IPS-18a (cell line): ENCODE data around the gene B3GAT3.
"Not testable (repeated sequence)": the region's sequence is repeated elsewhere in the genome, so short reads cannot be mapped to it uniquely, and the experiment has no call there.

ENCODE experiments used
- H3K27ac ChIP-seq: one replicate; pipeline ENCODE4 v1.5.1; 2013; ENCODE audit warnings: low read length
- H3K27me3 ChIP-seq: one replicate; pipeline ENCODE4 v1.6.1; 2013; ENCODE audit warnings: mild to moderate bottlenecking, low read length; ENCODE audit not compliant: control insufficient read depth, insufficient read depth
- H3K36me3 ChIP-seq: one replicate; pipeline ENCODE4 v1.6.1; 2013; ENCODE audit warnings: low read depth, low read length; ENCODE audit not compliant: control insufficient read depth
- H3K4me1 ChIP-seq: one replicate; pipeline ENCODE4 v1.6.1; 2013; ENCODE audit warnings: low read depth, low read length; ENCODE audit not compliant: control insufficient read depth
- H3K4me3 ChIP-seq: one replicate; pipeline ENCODE4 v1.5.1; 2013; ENCODE audit warnings: low read length
- H3K9ac ChIP-seq: one replicate; pipeline ENCODE4 v1.6.1; 2013; ENCODE audit warnings: mild to moderate bottlenecking, low read length, moderate library complexity
- H3K9me3 ChIP-seq: one replicate; pipeline ENCODE4 v1.6.1; 2013; ENCODE audit warnings: low read depth, low read length; ENCODE audit not compliant: control insufficient read depth

The B3GAT3 gene

DNA sequence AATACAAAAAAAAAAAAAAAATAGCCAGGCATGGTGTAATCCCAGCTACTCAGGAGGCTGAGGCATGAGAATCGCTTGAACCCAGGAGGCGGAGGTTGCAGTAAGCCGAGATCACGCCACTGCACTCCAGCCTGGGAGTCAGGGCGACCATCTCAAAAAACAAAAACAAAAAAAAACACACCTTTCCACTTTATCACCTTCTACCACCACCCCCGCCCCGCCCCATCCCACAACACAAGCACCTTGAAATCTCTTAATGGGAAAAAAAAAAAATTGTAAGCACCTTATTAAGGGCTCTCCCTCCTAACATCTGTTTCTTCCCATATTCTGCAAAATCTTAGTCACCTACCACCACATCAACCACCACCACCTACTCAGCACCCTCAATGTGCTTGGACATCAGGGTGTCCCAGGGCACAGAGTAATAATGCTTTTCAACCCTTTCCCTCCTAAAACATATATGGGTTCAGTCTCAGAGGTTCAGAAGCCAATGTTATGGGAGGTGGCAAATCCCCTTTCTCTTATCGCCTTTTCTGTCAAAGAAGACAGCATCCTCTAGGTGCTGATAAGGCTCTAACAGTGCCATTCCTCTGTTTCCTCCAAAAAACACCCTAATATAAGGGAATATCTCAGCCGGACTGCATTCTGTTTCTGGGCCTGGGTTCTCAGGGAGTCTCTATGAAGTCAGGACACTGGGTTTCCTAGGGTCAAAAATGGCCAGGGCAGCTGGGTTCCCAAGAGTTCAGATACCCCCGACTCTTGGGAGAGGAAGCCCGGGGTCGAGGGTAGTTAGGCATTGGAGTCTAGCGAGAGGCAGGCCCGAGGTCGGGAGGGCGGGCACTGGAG is 30.6 kb upstream of the B3GAT3 start:
- Histone ChIP-seq H3K4me3 (peak overlapping the region; percentile 87), H3K9ac (peak overlapping the region; percentile 92), H3K4me1 (no peaks in the 10 kb centered on the region), H3K27me3 (no peaks in the 10 kb centered on the region), H3K9me3 (no peaks in the 10 kb centered on the region), H3K27ac (peak overlapping the region; percentile 65), H3K36me3 (peaks cover 22% of the 10 kb centered on the region)

DNA sequence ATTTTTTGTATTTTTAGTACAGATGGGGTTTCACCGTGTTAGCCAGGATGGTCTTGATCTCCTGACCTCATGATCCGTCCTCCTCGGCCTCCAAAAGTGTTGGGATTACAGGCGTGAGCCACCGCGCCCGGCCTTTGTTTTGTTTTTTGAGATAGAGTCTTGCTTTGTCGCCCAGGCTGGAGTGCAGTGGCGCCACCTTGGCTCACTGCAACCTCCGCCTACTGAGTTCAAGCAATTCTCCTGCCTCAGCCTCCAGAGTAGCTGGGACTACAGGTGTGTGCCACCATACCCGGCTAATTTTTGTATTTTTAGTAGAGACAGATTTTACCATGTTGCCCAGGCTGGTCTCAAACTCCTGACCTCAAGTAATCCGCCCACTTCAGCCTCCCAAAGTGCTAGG is 28.5 kb upstream of the B3GAT3 start:
- peaks cover 22% of the 10 kb centered on the region for H3K36me3 ChIP-seq
- not testable (repeated sequence) for H3K9ac ChIP-seq, H3K4me3 ChIP-seq

DNA sequence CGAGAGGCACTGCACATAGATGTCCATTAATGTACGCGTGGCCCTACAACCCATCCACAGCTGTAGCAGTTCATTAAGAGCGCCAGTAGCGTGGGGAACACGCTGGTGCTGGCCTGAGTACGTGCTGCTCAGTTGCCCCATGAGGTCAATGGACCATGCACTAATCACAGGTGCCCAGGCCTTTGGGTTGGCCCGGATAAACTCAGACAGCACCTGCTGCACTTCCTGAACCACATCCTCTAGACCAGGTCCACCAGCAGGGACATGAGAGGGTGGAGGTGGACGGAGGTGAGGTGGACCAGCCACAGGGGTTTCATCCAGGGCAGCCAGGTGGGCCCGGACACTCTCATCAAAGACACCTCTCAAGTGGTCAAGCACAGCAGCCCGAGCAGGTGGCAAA is 27.7 kb upstream of the B3GAT3 start:
- Histone ChIP-seq H3K4me1 (no peaks in the 10 kb centered on the region), H3K27ac (no peak overlapping the region), H3K4me3 (no peak overlapping the region), H3K9me3 (no peaks in the 10 kb centered on the region), H3K27me3 (no peaks in the 10 kb centered on the region), H3K36me3 (peaks cover 22% of the 10 kb centered on the region), H3K9ac (no peak overlapping the region)

More for the DNA sequence above, 28.5 kb upstream of the B3GAT3 start:
- not testable (repeated sequence) for H3K9me3 ChIP-seq, H3K27me3 ChIP-seq, H3K27ac ChIP-seq, H3K4me1 ChIP-seq

DNA sequence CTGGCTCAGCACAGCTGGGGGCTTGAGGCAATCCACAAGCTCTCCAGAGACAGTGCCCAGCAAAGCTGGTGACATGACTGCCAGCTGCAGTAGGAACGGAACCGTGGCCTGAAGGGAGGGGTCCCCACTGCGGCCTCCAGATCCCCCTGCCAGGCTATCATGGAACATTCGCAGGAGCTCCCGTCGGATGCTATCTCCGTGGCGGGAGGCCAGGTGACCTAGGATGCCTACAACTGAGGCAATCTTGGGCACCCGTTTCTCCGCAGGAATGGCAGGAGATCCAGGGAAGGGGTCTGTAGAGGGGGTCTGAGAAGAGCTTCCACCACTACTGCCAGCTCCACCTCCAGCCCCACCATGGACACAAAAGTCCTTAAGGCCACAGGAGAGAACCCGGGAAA is 27.2 kb upstream of the B3GAT3 start:
- H3K9ac ChIP-seq, result no peak overlapping the region
- no peaks in the 10 kb centered on the region for H3K9me3 ChIP-seq
- H3K4me3 ChIP-seq, result no peak overlapping the region
- H3K27ac ChIP-seq, result no peak overlapping the region
- H3K4me1 ChIP-seq, result no peaks in the 10 kb centered on the region
- H3K27me3 ChIP-seq, result no peaks in the 10 kb centered on the region
- peaks cover 25% of the 10 kb centered on the region for H3K36me3 ChIP-seq

DNA sequence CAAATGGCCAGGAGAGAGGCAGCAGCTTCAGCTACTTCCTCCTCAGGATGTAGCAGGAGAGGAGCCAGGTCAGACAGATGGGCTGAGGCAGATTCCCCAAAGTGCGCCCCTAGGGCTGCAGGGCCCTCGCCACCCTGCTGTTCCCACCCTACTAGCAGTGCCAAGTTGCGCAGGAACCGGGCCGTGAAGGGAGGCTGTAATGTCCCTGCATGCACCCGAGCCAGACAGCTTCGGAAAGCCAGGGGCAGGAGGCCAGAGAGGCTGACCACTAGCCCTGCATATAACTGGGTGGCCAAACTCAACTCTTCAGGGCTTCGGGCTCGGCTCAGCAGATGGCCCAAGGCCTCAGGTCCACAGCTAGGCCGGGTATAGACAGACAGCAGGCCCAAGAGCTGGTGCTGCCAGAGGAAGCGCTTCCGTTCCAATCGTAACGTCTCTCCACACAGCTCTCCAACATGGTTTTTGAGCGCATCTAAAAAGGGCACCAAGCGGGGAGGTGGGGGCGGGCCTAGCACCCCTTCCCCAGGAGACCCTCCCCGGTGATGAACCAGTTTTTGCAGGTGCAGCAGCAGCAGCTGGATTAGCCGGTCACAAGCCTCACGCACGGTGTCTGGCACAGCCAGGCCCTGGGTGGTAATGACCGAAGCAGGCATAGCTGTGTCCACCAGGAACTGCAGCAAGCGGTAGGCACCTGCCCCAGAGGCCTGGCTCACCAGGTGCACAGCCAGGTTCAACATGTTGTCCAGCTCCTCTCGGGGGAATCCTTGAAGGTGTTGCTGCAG is 26.6 kb upstream of the B3GAT3 start:
- no peaks in the 10 kb centered on the region for H3K4me1 ChIP-seq
- H3K4me3 ChIP-seq, result no peak overlapping the region
- no peaks in the 10 kb centered on the region for H3K27me3 ChIP-seq
- H3K36me3 ChIP-seq, result peaks cover 25% of the 10 kb centered on the region
- no peak overlapping the region for H3K27ac ChIP-seq
- H3K9ac ChIP-seq, result no peak overlapping the region
- H3K9me3 ChIP-seq, result no peaks in the 10 kb centered on the region

DNA sequence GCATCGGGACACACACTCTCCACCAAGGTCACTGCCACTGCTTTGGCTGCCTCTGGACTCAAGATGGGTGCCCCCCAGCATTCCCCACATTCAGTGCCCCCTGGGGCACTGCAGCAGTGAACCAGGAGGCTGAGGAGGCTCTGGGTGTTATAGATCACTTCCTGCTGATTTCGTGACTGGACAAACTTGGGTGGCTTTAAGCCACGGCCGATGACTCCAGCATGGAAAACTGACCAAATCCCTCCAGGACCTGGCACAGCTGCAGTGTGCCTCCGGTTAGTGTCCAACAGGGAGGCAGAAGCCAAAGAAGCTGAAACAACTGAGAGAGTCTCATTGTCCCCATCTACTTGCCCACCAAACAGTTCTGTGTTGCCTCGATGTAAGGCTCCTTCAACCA is 25.8 kb upstream of the B3GAT3 start:
- H3K27ac ChIP-seq, result no peak overlapping the region
- no peak overlapping the region for H3K9ac ChIP-seq

DNA sequence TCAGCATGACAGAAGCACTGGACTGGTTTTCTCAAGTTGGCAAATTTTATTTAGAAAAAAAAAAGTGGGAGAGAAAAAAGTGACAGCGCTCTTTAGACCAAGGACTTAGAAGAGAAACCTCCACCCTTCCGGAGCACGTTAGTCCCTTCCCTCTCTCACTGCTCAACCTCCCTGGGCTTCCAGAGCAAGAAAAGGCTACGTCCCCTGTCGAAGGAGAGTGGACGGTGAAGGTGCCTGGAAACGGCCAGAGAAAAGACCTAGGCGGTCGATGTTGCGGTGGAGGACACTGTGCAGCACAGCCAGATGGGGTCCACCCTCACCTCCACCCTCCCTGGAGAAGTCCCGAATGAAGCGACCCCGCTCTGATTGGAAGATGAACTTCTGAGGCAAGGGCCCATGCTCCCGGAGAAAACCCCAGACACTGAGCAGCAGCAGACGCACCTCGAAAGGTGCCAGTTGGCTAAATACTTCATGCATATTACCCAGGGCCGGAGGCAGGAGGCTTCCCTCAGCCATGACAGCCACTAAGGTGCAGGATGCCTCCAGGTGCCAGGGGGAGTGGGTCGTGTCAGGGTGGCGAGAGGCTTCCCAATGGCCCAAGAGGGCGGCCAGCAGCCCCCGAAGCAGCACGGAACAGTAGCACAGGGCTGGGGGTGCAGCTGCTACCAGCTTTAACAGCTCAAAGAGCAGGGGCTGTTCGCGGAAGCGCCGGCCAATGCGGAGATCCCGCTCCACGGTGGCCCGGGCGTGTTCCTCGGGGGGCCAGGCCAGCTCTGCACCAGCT is 25.2 kb upstream of the B3GAT3 start:
- Histone ChIP-seq H3K9ac (no peak overlapping the region), H3K4me3 (no peak overlapping the region), H3K9me3 (no peaks in the 10 kb centered on the region), H3K27me3 (no peaks in the 10 kb centered on the region), H3K4me1 (no peaks in the 10 kb centered on the region), H3K27ac (no peak overlapping the region), H3K36me3 (peaks cover 30% of the 10 kb centered on the region)

More for the DNA sequence above, 25.8 kb upstream of the B3GAT3 start:
- peaks cover 29% of the 10 kb centered on the region for H3K36me3 ChIP-seq
- no peaks in the 10 kb centered on the region for H3K27me3 ChIP-seq
- no peaks in the 10 kb centered on the region for H3K9me3 ChIP-seq
- no peak overlapping the region for H3K4me3 ChIP-seq
- no peaks in the 10 kb centered on the region for H3K4me1 ChIP-seq

DNA sequence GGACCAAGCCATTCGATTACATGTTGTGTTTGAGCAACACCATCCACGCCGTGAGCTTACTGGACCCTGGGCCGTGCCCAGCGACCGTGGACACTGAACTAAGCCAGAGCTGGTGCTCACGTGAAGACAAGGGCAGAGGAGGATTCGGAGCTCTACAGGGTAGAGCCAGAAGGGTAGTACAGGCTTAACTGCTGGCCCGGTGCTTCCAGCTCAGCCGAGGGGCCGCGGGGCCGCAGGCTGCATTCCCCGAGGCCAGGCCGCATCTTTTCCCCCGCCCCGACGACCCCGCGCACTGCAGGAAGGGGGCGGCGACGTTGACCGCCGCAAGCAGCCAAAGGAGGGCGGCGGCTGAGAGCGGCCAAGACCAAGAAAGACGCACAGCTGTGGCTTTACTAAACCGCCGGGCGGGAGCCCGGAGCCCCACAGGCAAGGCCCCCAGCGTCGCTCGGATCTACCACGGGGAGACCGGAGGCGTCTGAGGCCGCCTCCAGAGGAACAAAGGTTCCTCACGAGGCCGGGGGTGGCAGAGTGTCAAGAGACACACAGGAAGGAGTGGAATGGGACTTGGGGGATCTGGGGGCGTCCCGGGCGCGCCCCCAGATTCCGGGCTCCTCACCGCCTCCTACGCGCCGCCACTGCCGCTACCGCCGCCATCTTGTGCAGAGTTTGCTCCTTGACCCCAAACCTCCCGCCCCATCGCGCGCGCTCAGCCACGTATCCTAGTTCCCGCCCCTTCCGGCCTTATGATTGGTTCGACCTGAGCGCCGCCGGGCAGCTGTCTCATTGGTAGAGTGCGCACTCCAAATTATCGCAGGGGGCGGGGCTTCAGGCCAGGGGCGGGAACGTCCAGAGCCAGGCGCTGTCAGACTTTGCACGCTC is 24.4 kb upstream of the B3GAT3 start, which contains the start of gene GANAB:
Gene GANAB, minus strand, starts transcription at position 668 of the 879 bp plus-strand sequence. Its CDS starts 14 bp downstream, at position 654.
- H3K4me3 ChIP-seq, result peak within 1 kb of the TSS; percentile 99

DNA sequence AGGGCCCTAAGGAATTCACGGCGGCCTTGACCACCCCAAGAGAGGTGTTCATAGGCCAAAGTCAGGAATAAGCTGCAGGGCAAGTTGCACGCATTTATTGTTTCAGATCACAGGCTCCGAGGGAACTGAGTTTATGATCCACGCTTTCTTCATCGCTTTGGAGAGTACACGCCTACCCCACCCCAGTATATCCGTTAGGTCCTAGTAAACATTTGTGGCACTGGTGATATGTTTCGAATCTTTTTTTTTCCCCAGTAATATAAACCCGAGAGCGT is 23.8 kb upstream of the B3GAT3 start:
- Histone ChIP-seq H3K9me3 (no peaks in the 10 kb centered on the region), H3K36me3 (peaks cover 30% of the 10 kb centered on the region), H3K27ac (peak overlapping the region; percentile 96), H3K4me3 (peak overlapping the region; percentile 99), H3K9ac (peak overlapping the region; percentile 98), H3K27me3 (no peaks in the 10 kb centered on the region), H3K4me1 (no peaks in the 10 kb centered on the region)

More for the DNA sequence above, 24.4 kb upstream of the B3GAT3 start, which contains the start of gene GANAB:
- no peaks in the 10 kb centered on the region for H3K9me3 ChIP-seq
- no peaks in the 10 kb centered on the region for H3K4me1 ChIP-seq
- H3K27me3 ChIP-seq, result no peaks in the 10 kb centered on the region
- peaks cover 30% of the 10 kb centered on the region for H3K36me3 ChIP-seq
- peak within 1 kb of the TSS; percentile 96 for H3K27ac ChIP-seq
- peak within 1 kb of the TSS; percentile 98 for H3K9ac ChIP-seq

DNA sequence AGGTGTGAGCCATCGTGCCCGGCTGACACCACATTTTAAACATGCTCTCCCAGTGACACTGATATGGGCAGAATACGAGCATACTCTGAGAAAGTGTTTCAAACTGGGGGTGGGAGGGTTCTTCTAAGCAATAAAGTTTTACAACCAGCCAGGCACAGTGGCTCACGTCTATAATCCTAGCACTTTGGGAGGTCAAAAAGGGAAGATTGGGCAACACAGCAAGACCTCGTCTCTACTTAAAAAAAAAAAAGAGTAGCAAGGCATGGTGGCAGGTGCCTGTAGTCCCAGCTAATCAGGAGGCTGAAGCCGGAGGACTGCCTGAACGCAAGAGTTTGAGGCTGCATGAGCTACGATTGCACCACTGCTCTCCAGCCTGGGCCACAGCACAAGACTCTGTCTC is 22.4 kb upstream of the B3GAT3 start:
- H3K27me3 ChIP-seq, result no peaks in the 10 kb centered on the region
- H3K36me3 ChIP-seq, result peaks cover 28% of the 10 kb centered on the region
- no peaks in the 10 kb centered on the region for H3K9me3 ChIP-seq
- H3K4me3 ChIP-seq, result no peak overlapping the region
- no peak overlapping the region for H3K27ac ChIP-seq
- no peaks in the 10 kb centered on the region for H3K4me1 ChIP-seq
- no peak overlapping the region for H3K9ac ChIP-seq
